GM18909 (cell line): ENCODE results near the gene CELSR1.

ENCODE experiments used
- ATAC-seq: cut with Tn5 transposase; IDR thresholded peaks from one replicate; pipeline ENCODE4 v1.9.1; 2021; ENCODE audit warnings: mild to moderate bottlenecking; ENCODE audit not compliant: unreplicated experiment, poor library complexity

Gene CELSR1

DNA sequence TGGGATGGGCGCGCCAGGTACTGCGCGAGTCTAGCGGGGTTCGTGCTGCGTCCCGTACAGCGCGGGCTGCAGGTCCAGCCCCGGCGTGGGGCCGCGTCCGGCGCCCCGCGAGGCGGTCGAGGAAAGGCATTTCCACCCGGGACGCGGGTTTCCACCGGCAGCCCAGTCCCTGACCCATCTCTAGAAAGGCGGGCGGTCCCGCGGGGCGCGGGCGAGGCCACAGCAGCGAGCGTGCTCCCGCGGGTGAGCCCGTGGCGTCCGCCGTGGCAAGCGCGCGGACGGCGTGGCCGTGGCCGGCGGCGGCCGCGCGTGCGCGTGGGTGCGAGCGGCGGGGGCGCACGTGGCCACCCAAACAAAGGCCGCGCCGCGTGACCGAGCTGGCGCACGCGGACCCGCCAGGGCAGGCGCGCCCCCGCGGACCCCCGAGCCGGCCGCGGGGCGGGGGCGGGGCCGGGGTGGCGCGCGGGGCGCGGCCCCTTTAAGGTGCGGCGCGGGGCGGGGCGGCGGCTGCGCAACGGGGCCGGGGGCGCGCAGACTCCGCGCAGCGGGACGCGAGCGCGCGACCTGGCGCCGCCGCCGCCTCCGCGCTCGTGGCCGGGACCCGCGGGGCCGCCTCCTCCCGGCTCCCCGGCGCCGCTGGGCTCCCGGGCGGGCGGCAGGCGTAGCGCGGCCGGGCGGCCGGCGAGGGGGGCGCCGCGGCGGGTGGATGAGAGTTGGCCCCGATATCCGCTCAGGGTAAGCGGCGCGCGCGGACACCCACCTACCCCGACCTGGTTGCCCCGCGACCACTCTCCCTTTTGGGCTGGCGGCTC, 39.3 kb upstream of the CELSR1 start:
- peak; percentile 41 for ATAC-seq

DNA sequence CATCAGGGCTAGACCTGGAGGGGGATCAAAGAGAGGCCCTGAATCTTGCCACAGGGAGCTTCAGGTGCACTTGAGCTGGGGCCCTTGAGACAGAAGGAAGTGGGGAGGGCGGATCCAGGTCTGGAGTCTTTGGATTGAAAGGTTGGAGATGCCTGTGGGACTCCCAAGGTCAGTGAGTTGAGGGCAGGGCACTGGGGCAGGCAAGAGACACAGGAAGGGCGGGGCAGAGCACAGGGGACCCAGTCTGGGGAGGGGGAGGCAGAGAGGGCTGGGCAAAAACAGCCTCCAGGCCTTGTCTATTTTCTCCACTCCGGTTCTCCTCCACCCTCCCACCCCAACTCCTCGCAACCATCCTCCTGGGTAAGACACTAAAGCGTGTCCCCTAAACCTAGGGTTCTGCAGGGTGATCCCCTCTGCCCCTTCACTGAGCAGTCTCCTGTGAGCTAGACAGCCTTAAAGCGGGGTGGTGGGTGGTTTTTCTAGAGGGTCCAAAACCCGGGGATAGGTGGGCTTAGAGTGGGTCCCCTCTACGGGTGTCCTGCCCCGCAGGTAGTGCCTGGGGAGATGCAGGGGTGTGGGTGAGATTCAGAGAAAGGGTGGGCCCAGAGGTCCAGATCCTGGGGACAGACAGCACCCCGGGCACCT, 38.6 kb upstream of the CELSR1 start:
- ATAC-seq, result no peak

DNA sequence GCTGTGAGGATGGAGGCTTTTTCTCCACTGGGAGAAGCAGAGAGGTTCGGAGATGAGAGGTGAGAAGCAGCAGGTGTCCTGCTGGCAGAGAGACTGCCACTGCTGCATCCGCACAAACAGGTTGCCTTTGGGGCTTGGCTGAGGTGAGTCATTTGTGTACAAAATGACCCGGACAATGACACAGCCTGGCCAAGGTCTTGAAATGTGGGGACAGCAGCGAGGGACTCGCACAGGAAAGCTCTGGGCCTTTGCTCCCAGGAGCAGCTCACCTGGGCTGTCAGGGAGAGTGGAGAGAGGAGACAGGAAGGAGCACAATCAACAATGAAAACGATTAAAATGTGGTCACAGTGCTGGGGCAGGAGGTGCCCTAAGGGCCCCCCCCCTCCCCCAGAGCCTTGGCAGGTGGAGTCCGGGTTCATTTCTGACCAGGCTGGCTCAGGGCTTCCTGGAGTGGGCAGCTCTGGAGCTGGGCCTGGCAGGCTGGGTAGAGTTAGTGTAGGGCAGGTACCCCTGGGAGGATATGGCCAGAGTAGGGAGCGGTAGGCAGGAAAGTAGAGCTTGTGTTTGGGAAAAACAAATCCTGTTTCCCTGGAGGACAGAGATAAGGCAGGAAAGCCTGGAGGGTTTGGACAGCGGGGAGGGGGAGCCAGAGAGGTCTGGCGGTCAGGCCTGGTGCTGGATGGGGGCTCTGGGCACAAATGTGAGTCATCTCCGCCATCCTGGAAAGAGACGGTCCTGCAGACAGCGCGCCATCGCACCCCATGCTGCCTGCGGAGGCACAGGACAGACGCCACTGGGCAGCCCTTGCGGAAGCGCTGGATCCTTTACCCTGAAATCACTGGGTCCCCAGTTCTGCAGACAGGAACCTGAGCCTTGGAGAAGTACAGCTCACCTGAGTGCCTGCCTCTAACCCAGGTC, 37.8 kb upstream of the CELSR1 start:
- ATAC-seq, result no peak

DNA sequence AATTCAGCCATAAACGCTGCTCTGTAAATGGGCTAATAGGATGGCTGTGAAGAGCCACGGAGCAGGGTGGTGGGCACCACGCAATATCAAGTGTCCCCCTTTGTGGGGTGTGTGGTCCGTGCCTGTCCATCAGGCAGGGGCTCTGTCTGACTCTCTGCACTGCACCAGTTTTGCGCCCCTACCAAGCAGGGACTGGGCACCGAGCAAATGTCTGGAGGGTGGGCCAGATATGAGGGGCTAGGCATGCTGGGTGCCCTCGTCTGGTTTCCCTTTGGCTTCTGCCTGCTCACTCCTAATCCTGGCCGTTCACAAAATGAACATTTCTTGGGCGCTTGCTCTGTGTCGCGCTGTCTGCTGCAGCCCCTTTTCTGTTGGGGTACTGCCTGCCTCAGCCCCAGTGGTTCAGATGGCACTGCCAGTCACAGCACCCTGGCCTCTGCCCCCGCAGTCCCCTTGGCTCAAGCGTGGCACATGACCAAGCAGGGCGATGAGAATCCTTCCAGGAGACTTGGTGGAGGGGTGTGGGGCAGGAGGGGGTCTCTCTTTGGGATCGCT, 37.1 kb upstream of the CELSR1 start:
- no peak for ATAC-seq

DNA sequence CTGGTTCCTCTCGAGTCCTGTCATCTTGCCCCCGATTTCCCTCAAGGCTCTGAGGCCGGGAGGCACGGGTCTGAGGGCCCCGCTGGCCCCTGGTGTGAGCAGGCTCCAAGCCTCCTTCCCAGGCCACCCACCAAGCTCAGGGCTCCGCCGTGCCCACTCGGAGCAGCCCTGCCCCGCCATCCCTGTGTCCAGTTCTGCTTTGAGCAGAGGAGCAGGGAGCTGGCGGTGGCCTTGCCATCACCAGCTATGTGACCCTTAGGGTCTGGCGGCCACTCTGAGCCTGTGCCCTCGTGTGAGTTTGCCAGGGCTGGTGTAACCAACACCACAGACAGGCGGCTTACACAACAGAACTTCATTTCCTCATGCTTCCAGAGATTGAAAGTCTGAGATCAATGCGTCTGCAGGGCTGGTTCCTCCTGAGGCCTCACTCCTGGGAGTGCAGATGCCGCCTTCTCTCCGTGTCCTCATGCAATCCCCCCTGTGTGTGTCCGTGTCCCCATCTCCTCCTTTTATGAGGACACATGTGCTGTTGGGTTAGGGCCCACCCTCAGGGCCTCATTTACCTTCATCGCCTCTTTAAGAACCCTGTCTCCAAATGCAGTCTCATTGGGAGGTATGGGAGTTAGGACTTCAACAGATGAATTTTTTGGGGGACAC, 36.5 kb upstream of the CELSR1 start:
- no peak for ATAC-seq

DNA sequence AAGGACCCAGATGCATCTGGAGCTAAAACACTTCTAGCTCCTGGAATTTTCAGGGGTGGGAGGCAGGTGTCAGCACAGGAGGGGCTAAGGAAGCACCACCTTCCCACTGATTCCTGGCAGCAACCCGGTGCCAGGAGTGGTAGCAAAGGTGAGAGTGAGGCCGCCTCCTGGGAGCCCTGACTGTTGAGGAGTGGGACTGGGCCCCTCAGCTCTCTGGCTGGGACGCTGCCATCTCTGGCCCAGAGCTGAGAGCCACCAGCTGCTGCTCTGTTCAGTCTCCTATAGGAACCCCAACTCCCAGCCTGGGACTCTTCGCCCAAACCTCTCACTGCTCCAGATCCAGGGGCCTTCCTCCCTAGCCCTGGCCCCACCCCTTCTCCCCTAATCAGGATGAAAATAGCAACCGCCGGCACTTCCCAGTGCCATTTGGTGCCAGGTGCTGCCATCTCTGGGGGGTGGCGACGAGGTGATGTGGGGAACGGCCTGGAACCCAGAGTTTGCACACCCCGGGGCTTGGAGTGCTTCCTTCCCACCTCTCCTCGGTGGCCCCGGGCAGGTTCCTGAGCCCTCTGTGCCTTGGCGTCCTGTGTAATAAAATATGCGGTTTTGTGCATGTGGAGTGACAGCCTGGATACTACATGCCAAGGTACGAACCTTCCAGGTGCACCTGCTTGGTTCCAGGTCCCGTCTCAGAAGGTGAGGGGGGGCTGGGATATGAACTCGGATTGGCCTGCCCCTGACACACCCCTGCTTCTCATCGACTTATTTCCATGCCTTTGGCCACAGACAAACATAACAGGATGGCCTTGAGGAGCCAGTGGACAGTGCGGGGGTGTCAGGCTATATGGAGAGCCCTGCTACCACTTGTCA, 35.7 kb upstream of the CELSR1 start:
- ATAC-seq, result no peak

DNA sequence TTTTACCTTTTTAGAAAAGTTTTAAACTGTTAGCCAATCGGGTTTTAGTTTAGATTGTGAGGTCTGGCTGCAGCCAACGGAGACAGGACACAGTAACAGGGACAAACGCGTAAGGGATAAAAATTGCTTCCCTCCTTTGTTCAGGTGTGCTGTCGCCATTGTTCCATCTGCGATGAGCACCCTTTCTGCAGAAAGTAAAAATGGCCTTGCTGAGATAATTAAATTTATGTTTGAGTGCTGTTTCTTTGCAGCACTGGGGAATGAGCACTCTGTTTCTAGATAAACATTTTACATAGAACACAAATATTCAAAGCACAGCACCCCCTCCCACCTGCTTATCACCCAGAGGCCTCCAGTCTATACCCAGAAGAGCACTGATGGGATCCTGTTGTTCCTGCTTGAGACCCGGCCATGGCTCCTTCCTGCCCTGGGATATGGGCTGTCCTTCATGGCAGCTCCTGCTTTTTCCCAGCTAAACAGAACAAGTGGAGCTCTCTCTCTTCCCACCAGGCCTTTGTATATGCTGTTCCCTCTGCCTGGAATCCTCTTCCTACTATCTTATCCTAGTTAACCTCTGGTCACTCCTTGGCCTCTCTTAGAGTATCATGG, 34.3 kb upstream of the CELSR1 start:
- ATAC-seq, result no peak

DNA sequence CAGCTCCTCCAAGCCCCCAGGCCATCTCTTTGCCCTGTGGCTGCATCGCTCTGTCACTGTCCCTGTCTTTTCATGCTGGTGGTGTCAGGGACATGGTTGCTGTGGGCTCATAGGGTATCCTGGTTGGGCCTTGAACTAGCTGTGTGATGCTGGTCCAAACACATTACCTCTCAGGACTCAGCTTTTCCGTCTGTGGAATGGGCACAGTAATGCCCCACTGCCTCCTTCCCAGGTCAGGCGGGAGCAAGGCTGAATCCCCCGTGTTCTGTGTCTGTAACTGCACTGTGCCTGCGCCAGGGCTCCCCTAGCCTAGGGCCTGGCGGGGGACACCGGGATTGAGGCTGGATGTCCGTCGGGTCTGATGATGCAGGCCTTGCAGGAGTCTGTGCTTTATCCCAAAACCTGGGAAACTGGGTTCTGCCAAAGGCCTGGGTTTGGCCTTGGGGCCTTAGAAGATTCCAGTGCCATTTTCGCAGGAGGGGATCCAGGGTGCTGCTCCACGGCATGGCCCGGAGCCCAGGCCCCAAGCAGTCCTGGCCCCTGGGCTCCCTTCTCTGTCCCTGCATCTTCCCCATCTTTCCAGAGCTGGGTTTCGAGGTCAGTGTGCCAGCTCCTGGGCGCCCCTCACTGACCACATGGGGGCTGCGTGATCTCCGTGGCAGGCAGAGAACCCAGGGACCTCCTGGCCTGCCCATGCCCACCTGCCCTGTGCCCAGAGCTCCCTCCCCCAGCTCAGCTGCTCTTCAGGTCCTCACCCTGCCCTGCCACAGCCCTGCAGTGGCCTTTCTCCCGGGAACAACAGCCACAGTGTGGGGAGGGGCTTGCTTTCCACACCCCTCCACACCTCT, 32.7 kb upstream of the CELSR1 start:
- ATAC-seq, result no peak

DNA sequence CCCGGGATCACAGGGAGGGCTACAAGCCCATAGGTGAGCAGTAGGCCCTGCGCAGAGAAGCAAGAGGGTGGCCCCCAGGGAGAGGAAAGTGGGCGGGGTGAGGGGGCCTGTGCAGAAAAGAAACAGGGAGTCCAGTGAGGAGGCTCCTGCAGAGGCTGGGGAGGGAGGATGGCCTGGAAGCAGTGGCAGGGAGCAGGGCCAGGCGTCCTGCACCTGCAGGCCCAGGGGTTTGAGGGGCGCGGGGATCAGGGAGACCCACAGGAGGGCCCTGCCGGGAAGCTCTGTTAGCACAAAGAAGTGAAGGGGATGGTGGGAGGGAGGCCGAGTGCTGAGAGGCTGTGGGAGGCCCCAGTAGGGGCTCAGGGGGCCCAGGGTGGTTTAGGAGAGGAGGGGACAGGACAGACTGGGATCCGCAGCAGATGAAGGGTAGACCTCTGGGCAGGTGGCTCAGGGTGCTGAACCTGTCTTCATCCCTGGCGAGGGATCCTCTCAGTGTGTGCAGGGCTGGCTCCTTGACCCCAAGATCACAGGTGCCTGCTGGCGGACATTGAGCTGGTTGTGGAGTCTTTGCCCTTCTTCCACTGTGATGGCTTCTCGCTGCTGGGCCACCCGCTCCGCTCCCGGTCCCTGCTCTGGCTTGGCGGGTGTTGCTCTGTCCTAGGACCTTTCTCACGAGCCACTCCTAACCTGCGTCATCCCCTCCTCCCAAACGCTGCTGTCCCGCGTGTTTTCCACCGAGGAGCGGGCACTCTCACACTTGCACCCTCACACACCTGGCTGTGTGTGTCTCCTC, 31.8 kb upstream of the CELSR1 start:
- no peak for ATAC-seq

DNA sequence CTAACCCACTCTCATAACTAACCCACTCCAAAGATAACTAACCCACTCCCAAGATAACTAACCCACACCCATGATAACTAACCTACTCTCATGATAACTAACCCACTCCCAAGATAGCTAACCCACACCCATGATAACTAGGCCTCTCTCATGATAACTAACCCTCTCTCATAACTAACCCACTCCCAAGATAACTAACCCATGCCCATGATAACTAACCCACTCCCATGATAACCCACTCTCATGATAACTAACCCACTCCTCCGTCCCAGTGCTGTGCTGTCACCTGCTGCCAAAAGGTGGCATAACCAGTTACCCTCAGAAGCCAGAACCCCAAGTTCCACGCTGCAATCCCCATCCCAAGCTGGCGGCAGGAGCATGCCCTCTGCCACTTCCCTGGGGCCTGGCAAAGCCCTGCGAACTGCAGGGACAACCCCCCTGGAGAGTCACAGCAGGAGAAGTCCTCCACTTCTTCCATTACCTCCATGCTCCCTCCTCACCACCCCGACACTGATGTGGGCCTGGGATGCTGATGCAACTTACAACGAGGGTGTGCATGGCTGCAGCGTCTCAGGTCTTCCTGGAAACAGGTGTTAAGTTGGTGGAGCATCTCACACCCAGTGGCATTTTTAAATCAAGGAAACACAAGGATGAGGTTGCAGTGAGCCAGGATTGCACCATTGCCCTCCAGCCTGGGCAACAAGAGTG, 30.8 kb upstream of the CELSR1 start:
- ATAC-seq, result no peak

DNA sequence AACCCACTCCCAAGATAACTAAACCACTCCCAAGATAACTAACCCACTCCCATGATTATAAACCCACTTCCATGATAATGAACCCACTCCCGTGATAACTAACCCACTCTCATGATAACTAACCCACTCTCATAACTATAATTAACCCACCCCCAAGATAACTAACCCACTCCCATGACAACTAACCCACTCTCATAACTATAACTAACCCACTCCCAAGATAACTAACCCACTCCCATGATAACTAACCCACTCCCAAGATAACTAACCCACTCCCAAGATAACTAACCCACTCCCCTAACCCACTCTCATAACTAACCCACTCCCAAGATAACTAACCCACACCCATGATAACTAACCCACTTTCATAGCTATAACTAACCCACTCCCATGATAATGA, 30.1 kb upstream of the CELSR1 start:
- no peak for ATAC-seq

DNA sequence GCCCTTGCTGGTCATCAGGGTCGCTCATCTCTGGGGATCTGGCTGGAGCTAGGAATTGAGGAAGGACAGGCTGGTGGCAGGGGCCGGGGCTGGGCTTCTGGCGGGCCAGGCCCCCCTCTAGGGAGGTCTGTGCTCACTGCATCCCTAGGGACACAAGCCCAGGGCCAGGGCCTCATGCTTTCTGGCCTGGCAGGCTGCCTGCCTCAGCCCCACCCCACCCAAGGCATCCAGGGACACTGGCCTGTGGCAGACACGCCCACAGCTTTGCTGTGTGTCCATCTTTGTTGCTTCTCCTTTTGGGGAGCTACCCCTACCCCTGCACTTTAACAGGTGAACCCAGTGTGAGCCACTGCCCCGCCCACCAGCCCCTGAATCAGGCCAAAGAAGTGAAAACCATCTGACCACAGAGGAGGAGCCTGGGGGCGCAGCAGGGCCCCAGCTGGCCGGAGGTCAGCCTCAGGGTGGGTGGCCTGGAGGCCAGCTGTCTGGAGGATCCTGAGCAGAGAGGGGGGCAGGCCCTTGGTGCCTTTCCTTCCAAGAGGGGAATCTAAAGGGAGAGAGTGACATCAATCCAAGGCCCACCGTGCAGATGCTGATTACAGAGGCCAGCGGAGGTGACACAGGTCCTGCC, 26.8 kb upstream of the CELSR1 start:
- no peak for ATAC-seq

DNA sequence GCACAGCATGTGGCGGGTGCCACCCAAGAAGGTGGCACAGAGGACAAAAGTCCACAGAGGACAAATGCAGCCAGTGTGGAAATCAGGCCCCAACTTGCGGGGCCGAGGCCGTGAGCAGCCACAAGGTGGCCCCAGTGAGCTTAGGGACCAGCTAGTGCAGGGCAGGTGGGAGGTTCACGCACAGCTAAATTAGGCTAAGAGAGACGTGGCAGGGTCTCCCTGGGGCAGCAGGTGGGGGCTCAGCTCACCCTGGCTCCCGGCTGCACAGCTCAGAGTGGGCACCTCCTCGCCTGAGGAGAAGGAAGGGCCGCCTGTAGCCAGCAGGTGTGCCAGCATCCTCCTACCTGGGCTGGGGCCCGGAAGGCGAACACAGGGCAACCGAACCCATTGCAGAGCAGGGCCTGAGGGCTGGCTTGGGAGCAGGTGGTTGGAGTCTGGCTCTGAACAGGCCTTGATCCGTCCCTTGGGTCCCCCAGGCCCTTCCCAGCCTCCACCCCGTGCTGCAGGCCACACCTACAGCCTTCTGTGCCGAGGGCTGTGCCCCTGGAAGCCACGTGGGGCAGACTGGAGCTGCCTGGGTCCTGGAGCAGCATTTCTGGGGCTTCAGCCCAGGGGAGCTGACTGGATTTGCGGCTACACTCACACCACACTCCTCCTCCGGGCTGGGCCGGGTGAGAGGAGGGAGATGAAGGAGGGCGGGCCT, 26.1 kb upstream of the CELSR1 start:
- no peak for ATAC-seq

DNA sequence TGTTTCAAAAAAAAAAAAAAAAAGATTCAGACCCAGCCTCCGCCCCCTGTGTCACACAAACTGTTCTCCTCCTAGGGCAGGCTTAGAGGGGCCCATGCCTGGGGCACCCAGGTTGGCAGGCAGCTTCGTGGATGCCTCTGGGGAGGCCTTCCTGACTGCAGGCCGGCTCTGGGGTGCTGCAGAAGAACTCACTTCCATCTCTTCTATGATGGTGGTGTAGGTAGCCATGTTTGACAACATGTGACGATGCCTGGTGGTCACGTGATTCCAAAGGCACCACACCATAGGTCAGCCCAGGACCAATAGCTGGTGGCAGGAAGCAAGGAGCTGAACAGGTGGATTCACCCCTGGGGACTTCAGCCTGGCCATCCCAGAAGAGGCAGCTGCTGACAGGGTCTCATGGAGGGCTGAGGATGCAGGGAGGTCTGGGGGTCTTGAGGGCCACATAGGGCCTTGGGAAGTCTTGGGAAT, 24.1 kb upstream of the CELSR1 start:
- ATAC-seq, result no peak

DNA sequence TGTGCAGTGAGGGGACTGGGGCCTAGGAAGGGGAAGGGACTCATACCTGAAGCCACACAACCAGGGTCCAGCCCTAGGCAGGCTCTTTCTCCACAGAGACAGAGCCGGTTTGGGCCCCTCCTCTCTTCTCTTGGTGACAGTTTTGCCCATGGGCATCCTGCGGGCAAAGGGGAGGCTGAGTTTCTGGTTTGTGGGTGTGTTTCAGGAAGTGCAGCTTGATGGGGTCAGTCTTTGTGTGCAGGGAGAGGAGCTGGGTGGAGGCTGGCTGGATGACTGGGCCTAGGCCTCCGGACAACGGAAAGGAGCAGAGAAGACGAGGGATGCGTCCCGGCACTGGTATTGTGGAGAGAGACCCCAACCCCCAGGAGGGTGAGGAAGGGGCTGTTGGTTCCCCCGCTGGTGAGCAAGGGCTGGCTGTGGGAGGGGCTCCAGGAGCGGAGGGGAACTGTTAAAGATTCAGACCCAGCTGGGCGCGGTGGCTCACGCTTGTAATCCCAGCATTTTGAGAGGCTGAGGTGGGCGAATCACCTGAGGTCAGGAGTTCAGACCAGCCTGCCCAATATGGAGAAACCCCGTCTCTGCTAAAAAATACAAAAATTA, 23.4 kb upstream of the CELSR1 start:
- no peak for ATAC-seq
